Immature natural killer cell (primary cell): ENCODE results near the gene ZCCHC14. TPM values are rescaled to one million over a fixed set of nuclear protein-coding genes. Genes with fewer than 3 reads are reported as not detected.
"Not testable (repeated sequence)": the region's sequence is repeated elsewhere in the genome, so short reads cannot be mapped to it uniquely, and the experiment has no call there.

ENCODE experiments used
- DNase-seq, 3 donors: peaks; one replicate each; pipeline ENCODE4 v3.0.0; 2022; ENCODE audit warnings: mixed read lengths in 1 of 3
- H3K27ac Mint-ChIP-seq, 6 donors: one replicate each; pipeline ENCODE4 v1.8.0; 2020; ENCODE audit warnings: mixed read lengths in 6 of 6, mild to moderate bottlenecking in 5 of 6, inconsistent platforms in 4 of 6, moderate library complexity in 3 of 6
- H3K27me3 Mint-ChIP-seq, 3 donors: one replicate each; pipeline ENCODE4 v1.8.0; 2020 to 2021; ENCODE audit warnings: low read depth in 3 of 3, mild to moderate bottlenecking in 3 of 3, mixed read lengths in 3 of 3, moderate library complexity in 3 of 3, inconsistent platforms in 1 of 3
- H3K36me3 Mint-ChIP-seq, 3 donors: one replicate each; pipeline ENCODE4 v1.8.0; 2020; ENCODE audit warnings: mixed read lengths in 3 of 3, inconsistent platforms in 2 of 3, mild to moderate bottlenecking in 2 of 3
- H3K4me1 Mint-ChIP-seq, 2 donors: one replicate each; pipeline ENCODE4 v1.8.0; 2020; ENCODE audit warnings: inconsistent platforms in 2 of 2, mild to moderate bottlenecking in 2 of 2, mixed read lengths in 2 of 2, moderate library complexity in 1 of 2
- H3K4me3 Mint-ChIP-seq, 5 donors: one replicate each; pipeline ENCODE4 v1.8.0; 2020; ENCODE audit warnings: mild to moderate bottlenecking in 5 of 5, mixed read lengths in 5 of 5, inconsistent platforms in 3 of 5, moderate library complexity in 3 of 5
- H3K9me3 Mint-ChIP-seq, 6 donors: one replicate each; pipeline ENCODE4 v1.8.0; 2020; ENCODE audit warnings: mild to moderate bottlenecking in 6 of 6, mixed read lengths in 6 of 6, inconsistent platforms in 4 of 6, moderate library complexity in 3 of 6
- polyA plus RNA-seq, 3 donors: library from polyadenylated mRNA; unstranded; fragments of 300-500 nt; fragmentation: Illumina TruSeq; gene quantifications; one replicate each; pipeline ENCODE4 v1.2.3, GENCODE V29; 2021

Gene ZCCHC14
- polyA plus RNA-seq, 3 donors from 2014 or later: 0.17 to 0.48 TPM; not detected in 1

- Mint-ChIP-seq H3K27ac (no peak overlapping the region), H3K4me3 (no peak overlapping the region), H3K9me3 (peaks cover 8 to 21% (median 10%) of the 10 kb centered on the region in 6 donors), H3K36me3 (peaks cover 0 to 6% (median 3%) of the 10 kb centered on the region in 3 donors), H3K4me1 (peaks cover 0 to 10% of the 10 kb centered on the region in 2 donors), H3K27me3 (peaks cover 1 to 11% (median 9%) of the 10 kb centered on the region in 3 donors)
- DNase-seq: no peak
Observed at GRCh38 chr16:87534030-87534653, 41.3 kb upstream of the ZCCHC14 start.

- peaks cover 0 to 2% of the 10 kb centered on the region in 2 donors for H3K4me1 Mint-ChIP-seq
- no peak overlapping the region for H3K27ac Mint-ChIP-seq
- peaks cover 0 to 6% (median 3%) of the 10 kb centered on the region in 3 donors for H3K36me3 Mint-ChIP-seq
- no peak for DNase-seq
- peaks cover 8 to 21% (median 12%) of the 10 kb centered on the region in 6 donors for H3K9me3 Mint-ChIP-seq
- H3K4me3 Mint-ChIP-seq: no peak overlapping the region
- peaks cover 0 to 9% (median 5%) of the 10 kb centered on the region in 3 donors for H3K27me3 Mint-ChIP-seq
Observed at GRCh38 chr16:87533061-87533460, 40.2 kb upstream of the ZCCHC14 start.

GRCh38 chr16:87531418-87531817 lies 38.6 kb upstream of the ZCCHC14 start:
- no peak overlapping the region for H3K27ac Mint-ChIP-seq
- peaks cover 8 to 21% (median 12%) of the 10 kb centered on the region in 6 donors for H3K9me3 Mint-ChIP-seq
- no peak for DNase-seq
- peaks cover 0 to 9% (median 5%) of the 10 kb centered on the region in 3 donors for H3K27me3 Mint-ChIP-seq
- peaks cover 0 to 6% (median 3%) of the 10 kb centered on the region in 3 donors for H3K36me3 Mint-ChIP-seq
- no peak overlapping the region for H3K4me3 Mint-ChIP-seq
- no peaks in the 10 kb centered on the region for H3K4me1 Mint-ChIP-seq

GRCh38 chr16:87528690-87529579 lies 36.1 kb upstream of the ZCCHC14 start:
- Mint-ChIP-seq H3K27ac (no peak overlapping the region), H3K4me3 (no peak overlapping the region), H3K27me3 (peaks cover 2 to 5% (median 2%) of the 10 kb centered on the region in 3 donors), H3K4me1 (no peaks in the 10 kb centered on the region), H3K9me3 (peaks cover 8 to 21% (median 12%) of the 10 kb centered on the region in 6 donors), H3K36me3 (peaks cover 0 to 6% (median 3%) of the 10 kb centered on the region in 3 donors)
- no peak for DNase-seq

GRCh38 chr16:87527055-87527724 lies 34.4 kb upstream of the ZCCHC14 start:
- DNase-seq: no peak
- H3K4me3 Mint-ChIP-seq: no peak overlapping the region
- H3K27me3 Mint-ChIP-seq: peaks cover 2 to 3% (median 2%) of the 10 kb centered on the region in 3 donors
- H3K27ac Mint-ChIP-seq: no peak overlapping the region
- H3K36me3 Mint-ChIP-seq: peaks cover 0 to 6% (median 3%) of the 10 kb centered on the region in 3 donors
- peaks cover 8 to 14% (median 11%) of the 10 kb centered on the region in 6 donors for H3K9me3 Mint-ChIP-seq
- H3K4me1 Mint-ChIP-seq: no peaks in the 10 kb centered on the region

- no peak overlapping the region for H3K4me3 Mint-ChIP-seq
- H3K9me3 Mint-ChIP-seq: peaks cover 8 to 14% (median 11%) of the 10 kb centered on the region in 6 donors
Observed at GRCh38 chr16:87526238-87526947, 33.6 kb upstream of the ZCCHC14 start.

GRCh38 chr16:87525352-87525751 lies 32.5 kb upstream of the ZCCHC14 start:
- no peaks in the 10 kb centered on the region for H3K4me1 Mint-ChIP-seq
- H3K27ac Mint-ChIP-seq: no peak overlapping the region
- no peak overlapping the region for H3K4me3 Mint-ChIP-seq
- H3K9me3 Mint-ChIP-seq: peaks cover 3 to 13% (median 9%) of the 10 kb centered on the region in 6 donors
- peaks cover 4 to 7% (median 5%) of the 10 kb centered on the region in 3 donors for H3K27me3 Mint-ChIP-seq
- H3K36me3 Mint-ChIP-seq: peaks cover 0 to 6% (median 3%) of the 10 kb centered on the region in 3 donors
- no peak for DNase-seq

More at GRCh38 chr16:87526238-87526947, 33.6 kb upstream of the ZCCHC14 start:
- Mint-ChIP-seq H3K4me1 (no peaks in the 10 kb centered on the region), H3K36me3 (peaks cover 0 to 6% (median 3%) of the 10 kb centered on the region in 3 donors), H3K27ac (no peak overlapping the region), H3K27me3 (peaks cover 2 to 4% (median 3%) of the 10 kb centered on the region in 3 donors)
- DNase-seq: no peak

- peaks cover 3 to 6% (median 4%) of the 10 kb centered on the region in 3 donors for H3K27me3 Mint-ChIP-seq
- H3K4me3 Mint-ChIP-seq: no peak overlapping the region
- peaks cover 0 to 4% (median 3%) of the 10 kb centered on the region in 6 donors for H3K9me3 Mint-ChIP-seq
- H3K36me3 Mint-ChIP-seq: peaks cover 0 to 1% (median 0%) of the 10 kb centered on the region in 3 donors
- no peaks in the 10 kb centered on the region for H3K4me1 Mint-ChIP-seq
- H3K27ac Mint-ChIP-seq: no peak overlapping the region
- DNase-seq: no peak
Observed at GRCh38 chr16:87524407-87524806, 31.6 kb upstream of the ZCCHC14 start.

GRCh38 chr16:87523605-87524004 lies 30.8 kb upstream of the ZCCHC14 start:
- not testable (repeated sequence) for H3K9me3 Mint-ChIP-seq, H3K36me3 Mint-ChIP-seq, H3K27me3 Mint-ChIP-seq, H3K4me1 Mint-ChIP-seq, DNase-seq, H3K27ac Mint-ChIP-seq, H3K4me3 Mint-ChIP-seq

- DNase-seq, H3K27me3 Mint-ChIP-seq: not testable (repeated sequence)
Observed at GRCh38 chr16:87521764-87522163, 28.9 kb upstream of the ZCCHC14 start.

GRCh38 chr16:87519170-87519569 lies 26.3 kb upstream of the ZCCHC14 start:
- not testable (repeated sequence) for H3K27ac Mint-ChIP-seq, H3K4me3 Mint-ChIP-seq, H3K9me3 Mint-ChIP-seq, DNase-seq, H3K4me1 Mint-ChIP-seq, H3K27me3 Mint-ChIP-seq, H3K36me3 Mint-ChIP-seq

More at GRCh38 chr16:87521764-87522163, 28.9 kb upstream of the ZCCHC14 start:
- H3K36me3 Mint-ChIP-seq, H3K27ac Mint-ChIP-seq, H3K4me3 Mint-ChIP-seq, H3K9me3 Mint-ChIP-seq, H3K4me1 Mint-ChIP-seq: not testable (repeated sequence)

- not testable (repeated sequence) for DNase-seq, H3K9me3 Mint-ChIP-seq, H3K36me3 Mint-ChIP-seq, H3K27me3 Mint-ChIP-seq, H3K27ac Mint-ChIP-seq, H3K4me3 Mint-ChIP-seq, H3K4me1 Mint-ChIP-seq
Observed at GRCh38 chr16:87518430-87519051, 25.7 kb upstream of the ZCCHC14 start.
